HEK293T (cell line): ENCODE results near the gene HIC1.

Experiments
- BHLHE40 ChIP-seq: fragments of 450-650 bp; IDR thresholded peaks from 2 replicates; pipeline ENCODE4 v1.6.1; 2016; ENCODE audit warnings: mild to moderate bottlenecking, moderate library complexity, borderline replicate concordance
- FOXA1 ChIP-seq: fragments of 450-650 bp; IDR thresholded peaks from 2 replicates; pipeline ENCODE4 v1.6.1; 2016; ENCODE audit warnings: mild to moderate bottlenecking
- FOXM1 ChIP-seq: fragments of 450-650 bp; IDR thresholded peaks from 2 replicates; pipeline ENCODE4 v1.6.1; 2017; ENCODE audit warnings: mild to moderate bottlenecking, borderline replicate concordance
- NFRKB ChIP-seq: fragments of 450-650 bp; IDR thresholded peaks from 2 replicates; pipeline ENCODE4 v1.6.1; 2016; ENCODE audit warnings: mild to moderate bottlenecking, moderate library complexity
- SP1 ChIP-seq: fragments of 450-650 bp; IDR thresholded peaks from 2 replicates; pipeline ENCODE4 v1.6.1; 2017
- TARDBP ChIP-seq: fragments of 450-650 bp; IDR thresholded peaks from 2 replicates; pipeline ENCODE4 v1.6.1; 2016
- TF ChIP-seq, protein P1 (sequence below): fragments of 450-650 bp; IDR thresholded peaks from 2 replicates; pipeline ENCODE4 v1.6.1; 2016

DNA sequence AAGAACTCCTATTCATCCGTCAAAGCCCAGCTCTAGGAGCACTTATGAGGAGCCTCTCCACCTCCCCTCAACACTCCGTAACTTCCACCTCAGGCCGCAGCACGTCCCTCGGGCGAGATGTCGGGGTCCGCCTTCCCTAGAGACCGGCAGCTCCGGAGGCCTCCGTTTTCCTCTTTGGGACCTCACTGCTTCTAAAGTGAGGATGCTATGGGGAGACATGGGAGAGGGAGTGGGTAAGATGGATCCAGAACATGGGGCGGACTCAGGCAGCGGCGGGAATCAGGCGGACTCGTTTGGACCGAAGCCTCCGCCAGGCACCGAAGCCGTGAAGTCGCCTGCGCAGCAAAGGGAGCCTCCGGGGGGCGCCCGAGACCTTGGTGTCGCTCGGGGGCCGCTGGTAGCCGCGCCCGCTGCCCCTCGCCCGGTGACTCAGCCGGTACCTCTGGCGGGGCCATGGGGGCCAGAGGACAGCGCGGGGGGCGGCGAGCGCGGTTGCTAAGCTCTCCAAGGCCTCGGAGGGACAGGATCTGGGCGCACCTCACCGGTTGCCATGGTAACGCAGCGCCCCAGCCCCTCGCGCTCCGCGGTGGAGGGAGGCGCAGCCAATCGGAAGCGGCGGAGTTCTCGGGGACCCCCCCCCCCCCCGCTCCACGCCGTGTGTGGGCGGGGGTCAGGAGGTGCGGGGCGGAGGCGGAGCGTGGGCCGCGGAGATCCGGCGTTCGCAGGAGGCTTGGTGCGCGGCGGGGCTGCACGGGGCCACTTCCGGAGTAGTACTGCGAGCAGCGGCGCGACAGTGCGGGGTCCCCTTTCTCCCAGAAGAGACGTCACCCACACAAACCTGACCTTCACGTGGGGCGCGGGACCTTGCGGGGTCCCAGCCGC, 1.3 kb upstream of the HIC1 start:
- TF ChIP-seq NFRKB (no peak), SP1 (no peak), FOXM1 (no peak), TARDBP (no peak), FOXA1 (no peak), BHLHE40 (no peak)
- TF ChIP-seq, protein P1, sequence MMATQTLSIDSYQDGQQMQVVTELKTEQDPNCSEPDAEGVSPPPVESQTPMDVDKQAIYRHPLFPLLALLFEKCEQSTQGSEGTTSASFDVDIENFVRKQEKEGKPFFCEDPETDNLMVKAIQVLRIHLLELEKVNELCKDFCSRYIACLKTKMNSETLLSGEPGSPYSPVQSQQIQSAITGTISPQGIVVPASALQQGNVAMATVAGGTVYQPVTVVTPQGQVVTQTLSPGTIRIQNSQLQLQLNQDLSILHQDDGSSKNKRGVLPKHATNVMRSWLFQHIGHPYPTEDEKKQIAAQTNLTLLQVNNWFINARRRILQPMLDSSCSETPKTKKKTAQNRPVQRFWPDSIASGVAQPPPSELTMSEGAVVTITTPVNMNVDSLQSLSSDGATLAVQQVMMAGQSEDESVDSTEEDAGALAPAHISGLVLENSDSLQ, result no peak
